Kidney epithelial cell (primary cell): ENCODE results near the gene MCM8. TPM values are rescaled to one million over a fixed set of nuclear protein-coding genes. Genes with fewer than 3 reads are reported as not detected.

Experiments used
- DNase-seq: peaks from one replicate; pipeline ENCODE4 v3.0.0-alpha.2; 2010; ENCODE audit warnings: low read depth
- H3K27me3 ChIP-seq: 2 replicates; pipeline ENCODE4 v1.6.0; 2011; ENCODE audit warnings: low read length; ENCODE audit not compliant: control insufficient read depth, insufficient read depth
- H3K36me3 ChIP-seq: 2 replicates; pipeline ENCODE4 v1.5.1; 2011; ENCODE audit warnings: low read length; ENCODE audit not compliant: control insufficient read depth, insufficient read depth
- H3K4me3 ChIP-seq: 2 replicates; pipeline ENCODE4 v1.5.1; 2011; ENCODE audit warnings: low read depth, mild to moderate bottlenecking, control low read depth, low read length
- total RNA-seq: library from RNA; depleted of rRNA; stranded (reverse); fragments of >200 nt; gene quantifications from 2 replicates; pipeline ENCODE4 v1.2.3, GENCODE V29; 2015
- TF ChIP-seq, protein P1 (sequence below): IDR thresholded peaks from 2 replicates; pipeline ENCODE4 v1.5.1; 2011; ENCODE audit warnings: mild to moderate bottlenecking, moderate library complexity, low read length, control low read depth, inconsistent platforms; ENCODE audit not compliant: insufficient read depth, poor library complexity, severe bottlenecking

MCM8 gene
- total RNA-seq, 1 donor from 2014 or later = 6.1 TPM

DNA sequence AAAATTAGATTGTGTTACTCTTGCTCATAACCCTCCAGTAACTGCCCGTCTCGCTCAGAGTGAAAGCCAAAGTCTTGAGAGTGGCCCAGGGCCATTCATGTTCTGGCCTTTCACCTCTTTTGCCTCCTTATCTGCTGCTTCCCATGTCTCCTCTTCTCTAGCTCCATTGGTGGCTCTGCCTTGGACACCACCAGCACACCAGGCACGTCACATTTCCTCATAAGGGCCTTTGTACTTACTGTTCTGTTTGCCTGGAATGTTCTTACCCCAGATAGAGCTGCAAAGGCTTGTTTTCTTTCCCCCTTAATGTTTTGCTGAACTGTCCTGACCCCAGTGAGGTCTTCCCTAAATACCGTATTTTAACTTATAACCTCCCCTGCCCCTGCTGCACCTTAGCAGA is 29.3 kb downstream of the MCM8 start:
- Histone ChIP-seq H3K27me3 (no peaks in the 10 kb centered on the region), H3K4me3 (no peak overlapping the region), H3K36me3 (peaks cover 1% of the 10 kb centered on the region)
- TF ChIP-seq, protein P1, sequence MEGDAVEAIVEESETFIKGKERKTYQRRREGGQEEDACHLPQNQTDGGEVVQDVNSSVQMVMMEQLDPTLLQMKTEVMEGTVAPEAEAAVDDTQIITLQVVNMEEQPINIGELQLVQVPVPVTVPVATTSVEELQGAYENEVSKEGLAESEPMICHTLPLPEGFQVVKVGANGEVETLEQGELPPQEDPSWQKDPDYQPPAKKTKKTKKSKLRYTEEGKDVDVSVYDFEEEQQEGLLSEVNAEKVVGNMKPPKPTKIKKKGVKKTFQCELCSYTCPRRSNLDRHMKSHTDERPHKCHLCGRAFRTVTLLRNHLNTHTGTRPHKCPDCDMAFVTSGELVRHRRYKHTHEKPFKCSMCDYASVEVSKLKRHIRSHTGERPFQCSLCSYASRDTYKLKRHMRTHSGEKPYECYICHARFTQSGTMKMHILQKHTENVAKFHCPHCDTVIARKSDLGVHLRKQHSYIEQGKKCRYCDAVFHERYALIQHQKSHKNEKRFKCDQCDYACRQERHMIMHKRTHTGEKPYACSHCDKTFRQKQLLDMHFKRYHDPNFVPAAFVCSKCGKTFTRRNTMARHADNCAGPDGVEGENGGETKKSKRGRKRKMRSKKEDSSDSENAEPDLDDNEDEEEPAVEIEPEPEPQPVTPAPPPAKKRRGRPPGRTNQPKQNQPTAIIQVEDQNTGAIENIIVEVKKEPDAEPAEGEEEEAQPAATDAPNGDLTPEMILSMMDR = no peak
- no peak for DNase-seq

DNA sequence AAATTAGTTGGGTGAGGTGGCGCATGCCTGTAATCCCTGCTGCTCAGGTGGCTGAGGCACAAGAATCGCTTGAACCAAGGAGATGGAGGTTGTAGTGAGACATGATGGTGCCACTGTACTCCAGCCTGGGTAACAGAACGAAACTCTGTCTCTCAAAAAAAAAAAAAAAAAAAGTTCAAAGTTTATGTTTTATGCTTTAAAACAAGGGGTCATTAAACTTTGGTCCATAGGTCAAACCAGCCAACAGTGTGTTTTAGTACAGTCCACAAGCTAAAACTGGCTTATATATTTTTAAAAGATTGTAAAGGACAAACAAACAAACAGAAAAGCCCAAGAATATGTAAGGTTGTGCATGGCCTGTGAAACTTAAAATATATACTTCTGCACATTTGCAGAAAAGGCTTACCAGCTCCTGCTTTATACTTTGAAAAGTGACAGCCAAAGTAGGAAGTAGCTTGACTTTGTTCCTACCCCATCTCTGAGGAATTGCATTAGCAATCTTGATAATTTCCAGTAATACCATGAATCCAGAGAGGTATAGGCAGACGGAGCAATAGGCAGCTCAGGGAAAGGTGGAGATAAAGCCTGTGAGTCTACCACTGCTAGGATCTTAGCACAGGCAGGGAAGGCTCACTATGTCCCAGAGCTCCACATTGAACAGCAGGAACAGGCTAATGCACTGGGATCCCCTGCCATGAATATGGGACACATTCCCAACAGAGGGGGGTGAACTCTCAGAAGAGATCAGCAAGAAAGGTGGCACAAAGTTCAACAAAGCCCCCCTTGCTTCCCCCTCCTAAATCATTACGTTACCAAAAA is 30.5 kb downstream of the MCM8 start:
- H3K36me3 ChIP-seq = peaks cover 1% of the 10 kb centered on the region

DNA sequence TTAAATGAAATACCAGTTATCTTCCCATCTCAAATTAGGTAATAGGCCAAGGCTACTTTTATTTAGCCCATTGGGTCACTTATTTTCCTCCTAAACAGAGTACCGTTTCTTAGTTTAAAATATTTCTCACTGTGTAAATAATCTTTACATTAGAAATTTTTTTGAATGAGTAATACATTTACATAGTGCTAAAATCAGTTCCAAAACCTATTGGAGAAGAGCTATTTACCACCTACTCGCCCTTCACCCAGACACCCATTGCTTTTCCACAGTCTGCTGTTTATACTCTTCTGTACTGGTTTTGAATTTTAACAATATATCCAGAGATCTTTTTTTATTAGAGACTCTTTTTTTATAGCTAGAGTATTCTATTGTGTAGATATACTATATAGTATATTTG is 36.9 kb downstream of the MCM8 start:
- Histone ChIP-seq H3K4me3 (no peak overlapping the region), H3K27me3 (no peaks in the 10 kb centered on the region), H3K36me3 (no peaks in the 10 kb centered on the region)
- no peak for DNase-seq
- TF ChIP-seq, protein P1 = no peak

More for the DNA sequence above, 30.5 kb downstream of the MCM8 start:
- TF ChIP-seq, protein P1 = no peak
- no peak overlapping the region for H3K4me3 ChIP-seq
- H3K27me3 ChIP-seq = no peaks in the 10 kb centered on the region
- DNase-seq = no peak

- H3K36me3 ChIP-seq = no peaks in the 10 kb centered on the region
- H3K27me3 ChIP-seq = no peaks in the 10 kb centered on the region
- no peak overlapping the region for H3K4me3 ChIP-seq
- TF ChIP-seq, protein P1 = no peak
- DNase-seq = no peak
Measured at GRCh38 chr20:5989539-5989938, 39.1 kb downstream of the MCM8 start.

DNA sequence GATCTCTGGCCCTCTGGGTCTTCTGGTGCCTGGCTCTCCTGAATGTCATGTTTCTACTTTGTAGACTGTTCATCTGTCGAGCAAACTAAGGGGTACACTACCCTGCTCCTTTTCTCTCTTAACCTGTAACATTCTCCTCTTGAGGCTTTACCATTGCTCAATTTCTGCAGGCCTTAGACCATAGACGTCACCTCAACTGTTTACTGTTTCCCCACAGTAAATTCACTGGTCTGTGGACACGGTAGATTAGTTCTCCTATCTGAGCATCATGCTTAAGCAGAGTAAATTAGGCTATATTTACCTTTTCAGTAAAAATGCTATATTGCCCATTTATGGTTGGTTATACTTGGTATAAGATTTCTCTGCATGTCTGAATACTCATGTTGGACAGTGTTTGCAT is 40.5 kb downstream of the MCM8 start:
- no peak overlapping the region for H3K4me3 ChIP-seq
- DNase-seq = no peak
- H3K36me3 ChIP-seq = peaks cover 2% of the 10 kb centered on the region
- H3K27me3 ChIP-seq = no peaks in the 10 kb centered on the region
- TF ChIP-seq, protein P1 = no peak
